Calu3 (cell line): ENCODE results near the gene DMRT3. TPM values are rescaled to one million over a fixed set of nuclear protein-coding genes. Genes with fewer than 3 reads are reported as not detected.
"Not testable (repeated sequence)": the region's sequence is repeated elsewhere in the genome, so short reads cannot be mapped to it uniquely, and the experiment has no call there.

Experiments
- BruUV-seq: library from RNA; stranded (reverse); fragments of 400-500 nt; replicated peaks from 2 replicates; lab custom pipeline; 2021; lab: Mats Ljungman, UMichigan
- CTCF ChIA-PET: fragments of 300-600 bp; sonication (Branson Sonifier 250); formaldehyde crosslinking; loops from one replicate; lab custom pipeline; 2022; ENCODE audit warnings: antibody characterized with exemption; lab: Charles Lee
- DNase-seq: peaks from one replicate; pipeline ENCODE4 v3.0.0; 2022
- H3K27ac Mint-ChIP-seq: one replicate; pipeline ENCODE4 v1.8.0; 2022; ENCODE audit warnings: mixed read lengths; ENCODE audit not compliant: unreplicated experiment
- H3K27me3 Mint-ChIP-seq: one replicate; pipeline ENCODE4 v1.8.0; 2022; ENCODE audit warnings: mixed read lengths; ENCODE audit not compliant: unreplicated experiment
- H3K36me3 Mint-ChIP-seq: one replicate; pipeline ENCODE4 v1.8.0; 2022; ENCODE audit warnings: mild to moderate bottlenecking, moderate library complexity, mixed read lengths; ENCODE audit not compliant: insufficient read depth, unreplicated experiment
- H3K4me1 Mint-ChIP-seq: one replicate; pipeline ENCODE4 v1.8.0; 2022; ENCODE audit warnings: mild to moderate bottlenecking, low read depth, mixed read lengths; ENCODE audit not compliant: unreplicated experiment
- H3K4me3 Mint-ChIP-seq: one replicate; pipeline ENCODE4 v1.8.0; 2022; ENCODE audit warnings: mild to moderate bottlenecking, low read depth, moderate library complexity, mixed read lengths; ENCODE audit not compliant: unreplicated experiment
- H3K9me3 Mint-ChIP-seq: one replicate; pipeline ENCODE4 v1.8.0; 2022; ENCODE audit warnings: low read depth, mixed read lengths; ENCODE audit not compliant: unreplicated experiment
- intact Hi-C: fragments of 100-400 bp; cut with micrococcal nuclease; formaldehyde crosslinking; loops from one replicate; pipeline ENCODE4 v1.10.0; 2022; ENCODE audit not compliant: unreplicated experiment
- total RNA-seq: library from RNA; stranded (reverse); gene quantifications from 2 replicates; pipeline ENCODE4 v1.2.3, GENCODE V29; 2022
- TF ChIP-seq, protein P1 (sequence below): fragments of 200-600 bp; IDR thresholded peaks from one replicate; pipeline ENCODE4 v1.8.0; 2022; ENCODE audit warnings: antibody characterized with exemption; ENCODE audit not compliant: unreplicated experiment

The DMRT3 gene
- total RNA-seq, 1 experiment from 2014 or later, result not detected

DNA sequence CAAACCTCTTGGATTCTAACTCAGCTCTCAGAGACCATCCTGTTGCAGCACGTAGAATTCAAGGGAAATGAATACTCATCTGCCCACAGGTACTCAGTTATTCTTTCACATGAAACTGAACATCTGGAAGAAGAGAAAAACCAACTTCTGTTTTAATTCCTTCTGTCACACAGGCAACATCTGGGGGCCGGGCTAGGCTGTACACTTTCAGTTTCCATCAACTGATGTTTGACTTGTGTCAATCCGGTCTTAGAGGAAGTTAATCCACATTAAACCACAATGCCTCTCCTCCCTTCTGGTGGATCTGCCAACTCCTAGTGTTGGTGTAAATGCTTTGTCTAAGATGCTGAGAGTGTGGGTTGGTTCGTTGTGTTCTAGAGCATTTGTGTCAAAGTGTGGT lies 17.6 kb downstream of the DMRT3 start:
- Mint-ChIP-seq H3K4me3 (no peak overlapping the region), H3K27ac (no peak overlapping the region), H3K9me3 (no peaks in the 10 kb centered on the region), H3K36me3 (no peaks in the 10 kb centered on the region), H3K4me1 (no peaks in the 10 kb centered on the region), H3K27me3 (peaks cover 22% of the 10 kb centered on the region)
- BruUV-seq, result no TSS peak
- CTCF ChIA-PET, result no interaction called here
- DNase-seq, result no peak
- TF ChIP-seq, protein P1, sequence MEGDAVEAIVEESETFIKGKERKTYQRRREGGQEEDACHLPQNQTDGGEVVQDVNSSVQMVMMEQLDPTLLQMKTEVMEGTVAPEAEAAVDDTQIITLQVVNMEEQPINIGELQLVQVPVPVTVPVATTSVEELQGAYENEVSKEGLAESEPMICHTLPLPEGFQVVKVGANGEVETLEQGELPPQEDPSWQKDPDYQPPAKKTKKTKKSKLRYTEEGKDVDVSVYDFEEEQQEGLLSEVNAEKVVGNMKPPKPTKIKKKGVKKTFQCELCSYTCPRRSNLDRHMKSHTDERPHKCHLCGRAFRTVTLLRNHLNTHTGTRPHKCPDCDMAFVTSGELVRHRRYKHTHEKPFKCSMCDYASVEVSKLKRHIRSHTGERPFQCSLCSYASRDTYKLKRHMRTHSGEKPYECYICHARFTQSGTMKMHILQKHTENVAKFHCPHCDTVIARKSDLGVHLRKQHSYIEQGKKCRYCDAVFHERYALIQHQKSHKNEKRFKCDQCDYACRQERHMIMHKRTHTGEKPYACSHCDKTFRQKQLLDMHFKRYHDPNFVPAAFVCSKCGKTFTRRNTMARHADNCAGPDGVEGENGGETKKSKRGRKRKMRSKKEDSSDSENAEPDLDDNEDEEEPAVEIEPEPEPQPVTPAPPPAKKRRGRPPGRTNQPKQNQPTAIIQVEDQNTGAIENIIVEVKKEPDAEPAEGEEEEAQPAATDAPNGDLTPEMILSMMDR, result no peak
- intact Hi-C loops, result no loop called here

DNA sequence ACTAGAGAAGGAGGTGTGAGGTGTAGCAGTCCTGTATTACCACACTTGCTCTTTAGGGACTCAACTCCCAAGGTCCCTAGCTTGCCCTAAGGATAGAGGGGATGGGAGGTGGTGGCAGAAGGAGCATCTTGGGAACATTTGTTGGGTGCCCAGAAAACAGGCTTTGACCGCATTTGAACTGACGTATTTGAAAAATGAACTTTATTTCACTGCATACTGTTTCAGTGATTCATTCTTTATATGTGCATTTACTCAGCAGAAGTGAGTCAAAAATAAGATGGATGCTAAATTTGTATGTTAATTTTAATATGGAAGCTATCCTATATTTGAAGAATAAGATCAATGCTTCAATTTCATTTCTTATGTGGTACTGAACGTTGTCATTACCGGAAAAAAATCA lies 18.7 kb downstream of the DMRT3 start:
- BruUV-seq, result no TSS peak
- no peak overlapping the region for H3K4me3 Mint-ChIP-seq
- no peak for DNase-seq
- H3K27me3 Mint-ChIP-seq, result peaks cover 14% of the 10 kb centered on the region
- TF ChIP-seq, protein P1, result no peak
- H3K27ac Mint-ChIP-seq, result no peak overlapping the region
- no peaks in the 10 kb centered on the region for H3K9me3 Mint-ChIP-seq
- H3K4me1 Mint-ChIP-seq, result no peaks in the 10 kb centered on the region
- intact Hi-C loops, result no loop called here
- no peaks in the 10 kb centered on the region for H3K36me3 Mint-ChIP-seq
- CTCF ChIA-PET, result interaction anchor here (1.0 kb wide), 1 partner anchor 571 kb away, joined by 3 read pairs; no protein-coding TSS in a partner anchor

DNA sequence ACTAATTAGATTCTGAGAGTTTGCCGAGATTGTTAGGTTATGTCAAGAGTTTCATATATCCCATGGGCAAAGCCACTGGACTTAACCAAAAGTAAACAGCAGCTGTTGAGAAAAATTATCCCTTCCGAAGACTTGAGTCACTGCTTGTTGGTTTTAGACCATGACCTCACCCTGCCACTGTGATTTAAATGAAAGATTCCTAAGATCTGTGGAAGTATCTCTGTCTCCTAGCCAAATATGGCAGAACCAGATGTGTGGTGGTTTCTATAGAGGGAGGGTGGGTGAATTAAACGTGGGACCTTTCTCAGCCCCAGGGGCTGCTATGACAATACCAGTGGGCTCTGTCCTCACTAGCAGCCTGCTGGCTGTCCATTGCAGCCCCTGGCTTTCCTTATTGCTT lies 19.3 kb downstream of the DMRT3 start:
- no peak overlapping the region for H3K27ac Mint-ChIP-seq
- DNase-seq, result no peak
- H3K4me3 Mint-ChIP-seq, result no peak overlapping the region
- no peaks in the 10 kb centered on the region for H3K4me1 Mint-ChIP-seq
- CTCF ChIA-PET, result no interaction called here
- no TSS peak for BruUV-seq
- no peaks in the 10 kb centered on the region for H3K9me3 Mint-ChIP-seq
- intact Hi-C loops, result no loop called here
- peaks cover 14% of the 10 kb centered on the region for H3K27me3 Mint-ChIP-seq
- no peaks in the 10 kb centered on the region for H3K36me3 Mint-ChIP-seq
- TF ChIP-seq, protein P1, result no peak

DNA sequence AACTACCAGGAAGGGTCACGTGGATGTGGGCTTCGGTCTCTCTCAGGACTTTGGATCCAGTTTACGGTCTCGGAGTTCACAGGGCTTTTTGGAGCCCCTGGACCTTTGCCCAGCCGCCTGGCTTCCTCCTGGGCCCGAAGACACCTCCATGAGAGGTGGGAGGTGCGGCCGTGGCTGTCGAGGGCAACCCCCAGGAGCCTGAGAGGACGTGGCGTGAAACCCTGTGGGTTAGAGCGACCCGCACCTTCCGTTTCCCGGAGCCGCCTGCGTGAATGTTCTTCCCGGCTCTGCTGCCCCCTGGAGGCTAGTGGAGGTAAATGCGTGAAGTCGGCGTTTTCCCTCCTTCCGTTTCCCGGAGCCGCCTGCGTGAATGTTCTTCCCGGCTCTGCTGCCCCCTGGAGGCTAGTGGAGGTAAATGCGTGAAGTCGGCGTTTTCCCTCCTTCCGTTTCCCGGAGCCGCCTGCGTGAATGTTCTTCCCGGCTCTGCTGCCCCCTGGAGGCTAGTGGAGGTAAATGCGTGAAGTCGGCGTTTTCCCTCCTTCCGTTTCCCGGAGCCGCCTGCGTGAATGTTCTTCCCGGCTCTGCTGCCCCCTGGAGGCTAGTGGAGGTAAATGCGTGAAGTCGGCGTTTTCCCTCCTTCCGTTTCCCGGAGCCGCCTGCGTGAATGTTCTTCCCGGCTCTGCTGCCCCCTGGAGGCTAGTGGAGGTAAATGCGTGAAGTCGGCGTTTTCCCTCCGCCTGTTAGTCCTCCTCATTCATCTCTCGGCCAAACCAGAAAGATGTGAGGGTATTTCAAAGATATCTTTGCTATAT lies 22.1 kb downstream of the DMRT3 start:
- H3K36me3 Mint-ChIP-seq, DNase-seq, H3K4me1 Mint-ChIP-seq, H3K4me3 Mint-ChIP-seq, H3K27ac Mint-ChIP-seq, BruUV-seq, CTCF ChIA-PET, intact Hi-C loops, H3K9me3 Mint-ChIP-seq: not testable (repeated sequence)
- peaks cover 14% of the 10 kb centered on the region for H3K27me3 Mint-ChIP-seq

DNA sequence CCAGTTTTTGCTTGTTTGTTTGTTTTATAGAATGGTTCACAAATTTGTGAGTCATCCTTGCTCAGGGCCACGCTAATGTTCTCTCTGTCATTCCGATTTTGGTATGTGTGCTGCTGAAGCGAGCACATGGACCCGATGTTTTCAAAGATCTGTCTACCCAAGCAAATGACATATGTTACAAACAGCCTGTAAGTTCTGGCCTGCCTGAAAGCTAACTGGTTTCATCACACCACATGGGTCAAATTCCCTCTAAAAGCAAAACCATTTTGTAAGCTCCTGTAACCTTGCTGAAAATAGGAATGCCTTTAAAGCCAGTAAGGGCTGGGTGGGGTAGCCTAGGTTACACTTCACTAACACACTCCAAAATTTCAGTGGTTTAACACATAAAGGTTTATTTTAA lies 25.4 kb downstream of the DMRT3 start:
- DNase-seq, result no peak
- Mint-ChIP-seq H3K9me3 (no peaks in the 10 kb centered on the region), H3K4me3 (no peak overlapping the region), H3K27me3 (no peaks in the 10 kb centered on the region), H3K4me1 (no peaks in the 10 kb centered on the region), H3K27ac (no peak overlapping the region), H3K36me3 (no peaks in the 10 kb centered on the region)
- BruUV-seq, result no TSS peak
- CTCF ChIA-PET, result no interaction called here
- TF ChIP-seq, protein P1, result no peak
- intact Hi-C loops, result loop anchor here (10.0 kb wide), 1 partner anchor 387 kb away; no protein-coding TSS in a partner anchor
